ENCODE data around the gene SLC2A6. TPM values are rescaled to one million over a fixed set of nuclear protein-coding genes. Genes with fewer than 3 reads are reported as not detected.
A peak's percentile ranks its signal among the peaks of the same experiment; 100 is the strongest.

The SLC2A6 gene
- total RNA-seq, 1 donor from 2014 or later = 24.3 TPM

DNA sequence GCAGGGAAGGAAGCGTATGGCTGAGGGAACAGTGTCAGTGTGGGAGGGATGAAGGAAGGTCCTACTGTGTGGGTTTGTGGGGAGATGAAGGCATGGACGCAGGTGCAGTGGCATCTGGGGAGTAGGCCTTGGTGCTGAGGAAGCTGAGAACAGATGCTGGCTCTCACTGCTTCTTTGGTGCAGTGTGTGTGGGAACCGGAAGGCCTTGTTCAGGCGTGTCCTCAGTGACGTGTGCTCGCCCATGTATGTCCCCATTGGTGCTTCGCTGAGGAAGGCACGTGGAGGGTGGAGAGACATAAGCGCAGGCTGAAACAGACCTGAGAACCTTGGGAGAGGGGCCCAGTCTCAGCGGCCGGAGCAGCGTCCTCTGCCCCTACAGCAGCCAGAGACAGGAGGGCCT is 38.0 kb downstream of the SLC2A6 start:
- H3K4me2 ChIP-seq (ENCODE audit: low read length) = no peak overlapping the region
- no peak for FAIRE-seq
- Mint-ChIP-seq H3K9me3 (ENCODE audit: unreplicated experiment) (no peaks in the 10 kb centered on the region), H3K4me3 (ENCODE audit: unreplicated experiment) (peak overlapping the region; percentile 66), H3K27ac (ENCODE audit: unreplicated experiment) (no peak overlapping the region), H3K4me1 (ENCODE audit: low read depth, unreplicated experiment) (no peaks in the 10 kb centered on the region), H3K36me3 (ENCODE audit: low read depth, unreplicated experiment) (peaks cover 6% of the 10 kb centered on the region), H3K27me3 (ENCODE audit: low read depth, unreplicated experiment) (peaks cover 38% of the 10 kb centered on the region)
- no peaks in the 10 kb centered on the region for H3K27me3 ChIP-seq (ENCODE audit: insufficient read depth, low read length)
- H3K4me3 ChIP-seq (ENCODE audit: insufficient read depth, low read depth, low read length) = no peak overlapping the region
- no peak overlapping the region for H3K9ac ChIP-seq (ENCODE audit: low read length)
- DNase-seq (ENCODE audit: low read depth) = no peak
- no peak overlapping the region for H3K27ac ChIP-seq (ENCODE audit: low read depth, low read length)
- H3K4me1 ChIP-seq (ENCODE audit: insufficient read depth, low read length) = no peaks in the 10 kb centered on the region
- no peak for TF ChIP-seq CTCF (IDR thresholded peaks at IDR 0.05; ENCODE audit: insufficient read depth, low read depth, low read length)
- no peak for TF ChIP-seq EZH2 (IDR thresholded peaks at IDR 0.05; ENCODE audit: insufficient read depth, low read length)
- no peaks in the 10 kb centered on the region for H4K20me1 ChIP-seq (ENCODE audit: insufficient read depth, low read length)
- no peaks in the 10 kb centered on the region for H3K9me3 ChIP-seq (ENCODE audit: insufficient read depth, low read depth, low read length)
- no peaks in the 10 kb centered on the region for H3K36me3 ChIP-seq (ENCODE audit: insufficient read depth, low read length)
- H2AFZ ChIP-seq (ENCODE audit: low read depth, low read length) = no peak overlapping the region
- no peaks in the 10 kb centered on the region for H3K79me2 ChIP-seq (ENCODE audit: insufficient read depth, low read length)

DNA sequence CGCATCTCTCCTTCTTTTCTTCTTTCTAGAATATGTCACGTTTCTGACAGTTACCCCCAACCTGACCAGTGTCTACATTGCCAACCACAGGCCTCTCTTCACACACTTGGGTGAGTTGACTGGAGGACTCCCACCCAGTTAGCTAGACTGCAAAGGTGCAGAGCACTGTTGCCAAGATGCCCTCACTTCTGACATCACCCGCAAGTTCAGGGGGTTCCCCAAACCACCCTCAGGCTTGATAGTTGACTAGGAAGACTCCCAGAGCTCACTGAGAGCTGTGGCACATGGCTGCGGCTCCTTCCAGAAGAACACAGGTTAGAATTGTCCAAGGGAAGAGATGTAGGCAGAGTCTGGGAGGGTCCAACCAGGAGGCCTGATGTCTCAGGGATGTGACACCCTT is 39.6 kb downstream of the SLC2A6 start:
- no peaks in the 10 kb centered on the region for H3K4me1 Mint-ChIP-seq (ENCODE audit: low read depth, unreplicated experiment)
- no peaks in the 10 kb centered on the region for H3K9me3 ChIP-seq (ENCODE audit: insufficient read depth, low read depth, low read length)
- FAIRE-seq (no peak), DNase-seq (ENCODE audit: low read depth) (no peak)
- H3K9ac ChIP-seq (ENCODE audit: low read length) = no peak overlapping the region
- no peak overlapping the region for H2AFZ ChIP-seq (ENCODE audit: low read depth, low read length)
- H3K4me2 ChIP-seq (ENCODE audit: low read length) = no peak overlapping the region
- H3K79me2 ChIP-seq (ENCODE audit: insufficient read depth, low read length) = no peaks in the 10 kb centered on the region
- no peak overlapping the region for H3K4me3 Mint-ChIP-seq (ENCODE audit: unreplicated experiment)
- no peak overlapping the region for H3K27ac Mint-ChIP-seq (ENCODE audit: unreplicated experiment)
- H3K27me3 ChIP-seq (ENCODE audit: insufficient read depth, low read length) = no peaks in the 10 kb centered on the region
- H3K27ac ChIP-seq (ENCODE audit: low read depth, low read length) = no peak overlapping the region
- no peak overlapping the region for H3K4me3 ChIP-seq (ENCODE audit: insufficient read depth, low read depth, low read length)
- H3K36me3 ChIP-seq (ENCODE audit: insufficient read depth, low read length) = no peaks in the 10 kb centered on the region
- no peaks in the 10 kb centered on the region for H4K20me1 ChIP-seq (ENCODE audit: insufficient read depth, low read length)
- H3K9me3 Mint-ChIP-seq (ENCODE audit: unreplicated experiment) = no peaks in the 10 kb centered on the region
- H3K27me3 Mint-ChIP-seq (ENCODE audit: low read depth, unreplicated experiment) = peaks cover 32% of the 10 kb centered on the region
- H3K4me1 ChIP-seq (ENCODE audit: insufficient read depth, low read length) = no peaks in the 10 kb centered on the region
- peaks cover 6% of the 10 kb centered on the region for H3K36me3 Mint-ChIP-seq (ENCODE audit: low read depth, unreplicated experiment)
- TF ChIP-seq EZH2 (IDR thresholded peaks at IDR 0.05; ENCODE audit: insufficient read depth, low read length) (no peak), CTCF (IDR thresholded peaks at IDR 0.05; ENCODE audit: insufficient read depth, low read depth, low read length) (no peak)

- Histone ChIP-seq H4K20me1 (ENCODE audit: insufficient read depth, low read length) (no peaks in the 10 kb centered on the region), H3K79me2 (ENCODE audit: insufficient read depth, low read length) (no peaks in the 10 kb centered on the region), H3K27me3 (ENCODE audit: insufficient read depth, low read length) (no peaks in the 10 kb centered on the region), H3K4me3 (ENCODE audit: insufficient read depth, low read depth, low read length) (no peak overlapping the region), H3K27ac (ENCODE audit: low read depth, low read length) (no peak overlapping the region), H3K4me1 (ENCODE audit: insufficient read depth, low read length) (no peaks in the 10 kb centered on the region), H3K36me3 (ENCODE audit: insufficient read depth, low read length) (no peaks in the 10 kb centered on the region), H3K9me3 (ENCODE audit: insufficient read depth, low read depth, low read length) (no peaks in the 10 kb centered on the region), H3K4me2 (ENCODE audit: low read length) (no peak overlapping the region), H2AFZ (ENCODE audit: low read depth, low read length) (no peak overlapping the region), H3K9ac (ENCODE audit: low read length) (no peak overlapping the region)
- DNase-seq (ENCODE audit: low read depth) (no peak), FAIRE-seq (no peak)
- peaks cover 2% of the 10 kb centered on the region for H3K36me3 Mint-ChIP-seq (ENCODE audit: low read depth, unreplicated experiment)
- peaks cover 24% of the 10 kb centered on the region for H3K27me3 Mint-ChIP-seq (ENCODE audit: low read depth, unreplicated experiment)
- H3K4me1 Mint-ChIP-seq (ENCODE audit: low read depth, unreplicated experiment) = no peaks in the 10 kb centered on the region
- H3K9me3 Mint-ChIP-seq (ENCODE audit: unreplicated experiment) = no peaks in the 10 kb centered on the region
- H3K4me3 Mint-ChIP-seq (ENCODE audit: unreplicated experiment) = no peak overlapping the region
- no peak for TF ChIP-seq EZH2 (IDR thresholded peaks at IDR 0.05; ENCODE audit: insufficient read depth, low read length)
- TF ChIP-seq CTCF (IDR thresholded peaks at IDR 0.05; ENCODE audit: insufficient read depth, low read depth, low read length) = no peak
- no peak overlapping the region for H3K27ac Mint-ChIP-seq (ENCODE audit: unreplicated experiment)
Measured at GRCh38 chr9:133437753-133438531, 41.0 kb downstream of the SLC2A6 start.

All from astrocyte (in vitro differentiated cells and primary cell).